ENCODE data around the gene RAI1. TPM values are rescaled to one million over a fixed set of nuclear protein-coding genes. Genes with fewer than 3 reads are reported as not detected.
A peak's percentile ranks its signal among the peaks of the same experiment; 100 is the strongest.

RAI1 gene
- total and polyA plus RNA-seq, 2 of the 13 experiments (the other 11 are each of a cell fraction or from before 2014, with no cell fraction given), result 3.4 to 5.2 TPM

DNA sequence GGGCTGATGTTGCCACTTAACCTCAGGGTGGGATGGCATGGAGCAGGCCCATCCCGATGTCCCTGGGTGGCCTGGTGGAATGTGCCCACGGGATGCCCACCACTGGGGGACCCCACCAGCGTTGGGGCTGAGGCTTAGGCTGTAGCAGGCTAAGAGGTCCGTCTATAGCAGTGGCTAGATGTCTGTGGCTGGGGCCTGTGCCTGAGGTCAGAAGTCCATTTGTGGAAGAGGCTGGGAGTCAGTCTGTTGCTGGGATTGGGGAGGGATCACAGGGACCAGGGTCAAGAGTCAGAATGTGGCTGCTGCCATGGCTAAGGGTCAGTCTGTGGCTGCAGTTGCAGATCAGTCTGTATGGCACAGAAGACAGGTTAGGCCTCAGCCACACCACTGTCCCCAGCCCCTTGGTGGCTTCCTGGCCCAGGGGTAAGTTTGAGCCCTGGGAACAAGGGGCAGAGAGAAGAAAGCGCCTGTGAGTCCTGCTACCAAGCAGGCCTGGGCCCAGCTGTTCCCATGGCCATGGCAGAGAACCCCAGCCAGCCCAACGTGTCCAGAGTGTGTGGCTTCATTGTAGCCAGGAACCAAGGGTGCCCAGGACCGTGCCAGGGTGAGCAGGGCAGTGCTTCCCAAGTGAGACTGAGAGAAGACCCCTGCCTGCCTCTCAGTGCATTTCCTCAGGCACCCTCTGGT is 35.7 kb downstream of the RAI1 start (continued):
- TF ChIP-seq, protein P1, sequence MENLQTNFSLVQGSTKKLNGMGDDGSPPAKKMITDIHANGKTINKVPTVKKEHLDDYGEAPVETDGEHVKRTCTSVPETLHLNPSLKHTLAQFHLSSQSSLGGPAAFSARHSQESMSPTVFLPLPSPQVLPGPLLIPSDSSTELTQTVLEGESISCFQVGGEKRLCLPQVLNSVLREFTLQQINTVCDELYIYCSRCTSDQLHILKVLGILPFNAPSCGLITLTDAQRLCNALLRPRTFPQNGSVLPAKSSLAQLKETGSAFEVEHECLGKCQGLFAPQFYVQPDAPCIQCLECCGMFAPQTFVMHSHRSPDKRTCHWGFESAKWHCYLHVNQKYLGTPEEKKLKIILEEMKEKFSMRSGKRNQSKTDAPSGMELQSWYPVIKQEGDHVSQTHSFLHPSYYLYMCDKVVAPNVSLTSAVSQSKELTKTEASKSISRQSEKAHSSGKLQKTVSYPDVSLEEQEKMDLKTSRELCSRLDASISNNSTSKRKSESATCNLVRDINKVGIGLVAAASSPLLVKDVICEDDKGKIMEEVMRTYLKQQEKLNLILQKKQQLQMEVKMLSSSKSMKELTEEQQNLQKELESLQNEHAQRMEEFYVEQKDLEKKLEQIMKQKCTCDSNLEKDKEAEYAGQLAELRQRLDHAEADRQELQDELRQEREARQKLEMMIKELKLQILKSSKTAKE (CRISPR knock-in tag; IDR thresholded peaks at IDR 0.05; ENCODE audit: borderline replicate concordance), result peak; percentile 80
- TF ChIP-seq ZSCAN25 (CRISPR knock-in tag; IDR thresholded peaks at IDR 0.05) (peak; percentile 69; the same call in 1 of the 2 replicates), HNRNPL (IDR thresholded peaks at IDR 0.05; ENCODE audit: low read depth, low read length) (peak; percentile 66), XRCC5 (optimal IDR thresholded peaks at IDR 0.05; ENCODE audit: low read length) (peak; percentile 73), ZNF354B (CRISPR knock-in tag; IDR thresholded peaks at IDR 0.05) (no peak), TEAD3 (CRISPR knock-in tag; optimal IDR thresholded peaks at IDR 0.05; ENCODE audit: borderline replicate concordance) (peak; percentile 46), ISL2 (CRISPR knock-in tag; IDR thresholded peaks at IDR 0.05) (peak; percentile 54; the same call in 1 of the 2 replicates), SMARCC2 (IDR thresholded peaks at IDR 0.05) (no peak), CTCF (CRISPR knock-in tag; IDR thresholded peaks at IDR 0.05) (peak; percentile 8; the same call in 1 of the 2 replicates), ZNF484 (CRISPR knock-in tag; IDR thresholded peaks at IDR 0.05; ENCODE audit: borderline replicate concordance, low read depth) (no peak), MLLT10 (CRISPR knock-in tag; IDR thresholded peaks at IDR 0.05) (no peak), ZNF614 (CRISPR knock-in tag; IDR thresholded peaks at IDR 0.05; ENCODE audit: borderline replicate concordance) (no peak), ATF4 (CRISPR knock-in tag; IDR thresholded peaks at IDR 0.05) (no peak), NCOA5 (CRISPR knock-in tag; IDR thresholded peaks at IDR 0.05) (no peak), ZNF660 (CRISPR knock-in tag; IDR thresholded peaks at IDR 0.05; ENCODE audit: borderline replicate concordance, low read depth) (no peak), GFI1 (CRISPR knock-in tag; IDR thresholded peaks at IDR 0.05; ENCODE audit: borderline replicate concordance) (peak; percentile 65; the same call in 1 of the 2 replicates), POLR2G (IDR thresholded peaks at IDR 0.05; ENCODE audit: low read depth, low read length) (peak; percentile 27; the same call in 1 of the 2 replicates)
- TF ChIP-seq, protein P2, sequence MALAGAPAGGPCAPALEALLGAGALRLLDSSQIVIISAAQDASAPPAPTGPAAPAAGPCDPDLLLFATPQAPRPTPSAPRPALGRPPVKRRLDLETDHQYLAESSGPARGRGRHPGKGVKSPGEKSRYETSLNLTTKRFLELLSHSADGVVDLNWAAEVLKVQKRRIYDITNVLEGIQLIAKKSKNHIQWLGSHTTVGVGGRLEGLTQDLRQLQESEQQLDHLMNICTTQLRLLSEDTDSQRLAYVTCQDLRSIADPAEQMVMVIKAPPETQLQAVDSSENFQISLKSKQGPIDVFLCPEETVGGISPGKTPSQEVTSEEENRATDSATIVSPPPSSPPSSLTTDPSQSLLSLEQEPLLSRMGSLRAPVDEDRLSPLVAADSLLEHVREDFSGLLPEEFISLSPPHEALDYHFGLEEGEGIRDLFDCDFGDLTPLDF (CRISPR knock-in tag; IDR thresholded peaks at IDR 0.05), result no peak

All from HepG2 (cell line).